Mesenchymal stem cell (in vitro differentiated cells and primary cell): ENCODE measurements around the gene ATAD3A.

Experiments used
- DNase-seq: peaks from one replicate; pipeline ENCODE4 v3.0.0-alpha.2; 2013
- H2AFZ ChIP-seq: one replicate; pipeline ENCODE4 v1.6.1; 2013; ENCODE audit warnings: low read depth, mild to moderate bottlenecking, control low read depth, inconsistent platforms, low read length, moderate library complexity
- H2AK5ac ChIP-seq: 2 replicates; pipeline ENCODE4 v1.6.1; 2013; ENCODE audit warnings: low read length, moderate library complexity, mild to moderate bottlenecking, inconsistent platforms; ENCODE audit not compliant: severe bottlenecking
- H2BK120ac ChIP-seq: one replicate; pipeline ENCODE4 v1.6.1; 2013; ENCODE audit warnings: low read depth, mild to moderate bottlenecking, inconsistent platforms, low read length, moderate library complexity
- H2BK12ac ChIP-seq, 2 experiments: one replicate each; pipeline ENCODE4 v1.6.1; 2013; ENCODE audit warnings: inconsistent platforms in 2 of 2, low read length in 2 of 2, mild to moderate bottlenecking in 2 of 2, moderate library complexity in 2 of 2, control low read depth in 1 of 2
- H2BK15ac ChIP-seq: one replicate; pipeline ENCODE4 v1.6.1; 2013; ENCODE audit warnings: mild to moderate bottlenecking, low read depth, inconsistent platforms; ENCODE audit not compliant: poor library complexity, severe bottlenecking
- H2BK5ac ChIP-seq: 2 replicates; pipeline ENCODE4 v1.6.1; 2013; ENCODE audit warnings: low read depth, mild to moderate bottlenecking, low read length, control low read depth, inconsistent platforms; ENCODE audit not compliant: poor library complexity, severe bottlenecking
- H3K14ac ChIP-seq, 2 experiments: one replicate each; pipeline ENCODE4 v1.6.1; 2013; ENCODE audit warnings: inconsistent platforms in 2 of 2, low read length in 2 of 2, control low read depth in 1 of 2, mild to moderate bottlenecking in 1 of 2, moderate library complexity in 1 of 2
- H3K18ac ChIP-seq, 2 experiments: one replicate each; pipeline ENCODE4 v1.6.1; 2013; ENCODE audit warnings: inconsistent platforms in 2 of 2, low read length in 2 of 2, control low read depth in 1 of 2, low read depth in 1 of 2, mild to moderate bottlenecking in 1 of 2
- H3K23ac ChIP-seq, 2 experiments: one replicate each; pipeline ENCODE4 v1.6.1; 2013; ENCODE audit warnings: inconsistent platforms in 2 of 2, low read length in 2 of 2, mild to moderate bottlenecking in 2 of 2, moderate library complexity in 2 of 2, control low read depth in 1 of 2
- H3K27ac ChIP-seq: 2 replicates; pipeline ENCODE4 v1.5.1; 2013; ENCODE audit warnings: mild to moderate bottlenecking, moderate library complexity, low read length, control low read depth, inconsistent platforms; ENCODE audit not compliant: poor library complexity, severe bottlenecking
- H3K27me3 ChIP-seq, 2 experiments: 2 replicates each; pipeline versions ENCODE4 v1.6.1 to v1.7.0; 2013; ENCODE audit warnings: low read length in 2 of 2, mild to moderate bottlenecking in 2 of 2, moderate library complexity in 2 of 2, control low read depth in 1 of 2, inconsistent platforms in 1 of 2; ENCODE audit not compliant: control insufficient read depth in 1 of 2, insufficient read depth in 1 of 2
- H3K36me3 ChIP-seq, 2 experiments: 2 replicates each; pipeline versions ENCODE4 v1.6.1 to v1.7.0; 2013; ENCODE audit warnings: low read length in 2 of 2, control low read depth in 1 of 2, inconsistent platforms in 1 of 2, low read depth in 1 of 2, mild to moderate bottlenecking in 1 of 2; ENCODE audit not compliant: insufficient read depth in 2 of 2, control insufficient read depth in 1 of 2
- H3K4ac ChIP-seq, 2 experiments: one replicate each; pipeline ENCODE4 v1.6.1; 2013; ENCODE audit warnings: inconsistent platforms in 2 of 2, low read length in 2 of 2, mild to moderate bottlenecking in 2 of 2, moderate library complexity in 2 of 2, control low read depth in 1 of 2, low read depth in 1 of 2
- H3K4me1 ChIP-seq: 2 replicates; pipeline ENCODE4 v1.6.1; 2013; ENCODE audit warnings: low read depth, low read length, control low read depth; ENCODE audit not compliant: control insufficient read depth, insufficient read depth
- H3K4me2 ChIP-seq: 2 replicates; pipeline ENCODE4 v1.6.1; 2013; ENCODE audit warnings: low read length, mild to moderate bottlenecking, inconsistent platforms; ENCODE audit not compliant: poor library complexity, severe bottlenecking
- H3K4me3 ChIP-seq, 2 experiments: 2 replicates each; pipeline versions ENCODE4 v1.5.1 to v1.7.0; 2013; ENCODE audit warnings: low read length in 2 of 2, mild to moderate bottlenecking in 2 of 2, control low read depth in 1 of 2, low read depth in 1 of 2; ENCODE audit not compliant: insufficient read depth in 1 of 2
- H3K79me1 ChIP-seq: replicated peaks from 2 replicates; pipeline ENCODE4 v1.6.1; 2013; ENCODE audit warnings: mild to moderate bottlenecking, control low read depth, low read length, inconsistent platforms; ENCODE audit not compliant: poor library complexity, severe bottlenecking
- H3K9ac ChIP-seq: 2 replicates; pipeline ENCODE4 v1.7.0; 2013; ENCODE audit warnings: mild to moderate bottlenecking, low read length, moderate library complexity
- H3K9me3 ChIP-seq: 2 replicates; pipeline ENCODE4 v1.7.0; 2013; ENCODE audit warnings: mild to moderate bottlenecking, low read length; ENCODE audit not compliant: control insufficient read depth
- H4K8ac ChIP-seq: one replicate; pipeline ENCODE4 v1.6.1; 2013; ENCODE audit warnings: inconsistent platforms, mild to moderate bottlenecking, low read length, moderate library complexity
- H4K91ac ChIP-seq: one replicate; pipeline ENCODE4 v1.6.1; 2013; ENCODE audit warnings: mild to moderate bottlenecking, low read length, inconsistent platforms
- WGBS: methylation state at CpG from one replicate; pipeline ENCODE4 v1.1.7; 2013; ENCODE audit warnings: mixed read lengths; 5-methylcytosine and 5-hydroxymethylcytosine counted together

ATAD3A gene

GRCh38 chr1:1550087-1550486 lies 38.1 kb downstream of the ATAD3A start:
- Histone ChIP-seq H3K79me1 (peaks cover 37% of the 10 kb centered on the region), H4K8ac (no peak overlapping the region), H2AFZ (no peak overlapping the region), H3K9ac (peak overlapping the region; percentile 64), H2AK5ac (no peak overlapping the region), H2BK15ac (no peak overlapping the region), H3K4me3 (no peak overlapping the region), H3K18ac (no peak overlapping the region), H2BK12ac (no peak overlapping the region), H3K27me3 (no peaks in the 10 kb centered on the region), H3K9me3 (no peaks in the 10 kb centered on the region), H3K4me1 (peaks cover 33% of the 10 kb centered on the region), H2BK120ac (no peak overlapping the region), H3K4ac (no peak overlapping the region), H3K27ac (no peak overlapping the region), H3K36me3 (peaks cover 2 to 54% of the 10 kb centered on the region in 2 experiments), H2BK5ac (no peak overlapping the region), H3K23ac (no peak overlapping the region), H3K4me2 (no peak overlapping the region), H3K14ac (no peak overlapping the region), H4K91ac (no peak overlapping the region)
- WGBS: 97% methylated on average over 5 of the region's 7 CpGs
- DNase-seq: no peak

- no peak overlapping the region for H4K91ac ChIP-seq
- WGBS: 90% methylated on average over 8 of the region's 15 CpGs
- no peak overlapping the region for H3K4ac ChIP-seq
- H2BK12ac ChIP-seq: no peak overlapping the region
- no peak overlapping the region for H2BK15ac ChIP-seq
- no peaks in the 10 kb centered on the region for H3K27me3 ChIP-seq
- DNase-seq: peak; percentile 57
- H3K23ac ChIP-seq: no peak overlapping the region
- H3K9me3 ChIP-seq: no peaks in the 10 kb centered on the region
- peaks cover 35% of the 10 kb centered on the region for H3K4me1 ChIP-seq
- H2BK5ac ChIP-seq: no peak overlapping the region
- H2AK5ac ChIP-seq: no peak overlapping the region
- H3K4me2 ChIP-seq: no peak overlapping the region
- no peak overlapping the region for H3K27ac ChIP-seq
- no peak overlapping the region for H2AFZ ChIP-seq
- H4K8ac ChIP-seq: no peak overlapping the region
- H3K4me3 ChIP-seq: no peak overlapping the region
- no peak overlapping the region for H2BK120ac ChIP-seq
- no peak overlapping the region for H3K18ac ChIP-seq
- peak overlapping the region; percentile 64 for H3K9ac ChIP-seq
- H3K36me3 ChIP-seq: peaks cover 6 to 56% of the 10 kb centered on the region in 2 experiments
- H3K14ac ChIP-seq: no peak overlapping the region
- peaks cover 38% of the 10 kb centered on the region for H3K79me1 ChIP-seq
Observed at GRCh38 chr1:1550591-1551432, 38.9 kb downstream of the ATAD3A start.

GRCh38 chr1:1551524-1552262 lies 39.7 kb downstream of the ATAD3A start:
- Histone ChIP-seq H3K27me3 (no peaks in the 10 kb centered on the region), H3K23ac (no peak overlapping the region), H3K4me1 (peaks cover 37% of the 10 kb centered on the region), H3K18ac (no peak overlapping the region), H3K79me1 (peaks cover 37% of the 10 kb centered on the region), H4K8ac (peak overlapping the region; percentile 50), H4K91ac (peak overlapping the region; percentile 47), H2BK5ac (no peak overlapping the region), H3K14ac (no peak overlapping the region), H3K27ac (no peak overlapping the region), H3K4me2 (no peak overlapping the region), H3K4ac (no peak overlapping the region), H3K9me3 (no peaks in the 10 kb centered on the region), H3K9ac (peak overlapping the region; percentile 64), H2BK120ac (no peak overlapping the region), H2BK12ac (no peak overlapping the region), H3K4me3 (no peak overlapping the region), H2AFZ (no peak overlapping the region), H3K36me3 (peaks cover 9 to 52% of the 10 kb centered on the region in 2 experiments), H2AK5ac (no peak overlapping the region), H2BK15ac (no peak overlapping the region)
- no peak for DNase-seq
- 93% methylated on average over 33 of the region's 33 CpGs for WGBS

- DNase-seq: no peak
- H3K36me3 ChIP-seq: peaks cover 10 to 51% of the 10 kb centered on the region in 2 experiments
- H4K91ac ChIP-seq: no peak overlapping the region
- H3K9ac ChIP-seq: peak overlapping the region; percentile 64
- H3K4me3 ChIP-seq: no peak overlapping the region
- no peak overlapping the region for H2BK120ac ChIP-seq
- H2BK12ac ChIP-seq: no peak overlapping the region
- peaks cover 39% of the 10 kb centered on the region for H3K79me1 ChIP-seq
- H4K8ac ChIP-seq: peak overlapping the region; percentile 7
- H3K9me3 ChIP-seq: no peaks in the 10 kb centered on the region
- H3K4me1 ChIP-seq: peaks cover 37% of the 10 kb centered on the region
- no peak overlapping the region for H2BK15ac ChIP-seq
- no peak overlapping the region for H3K14ac ChIP-seq
- no peak overlapping the region for H3K4ac ChIP-seq
- peak overlapping the region; percentile 27 for H2AK5ac ChIP-seq
- no peak overlapping the region for H3K27ac ChIP-seq
- H2AFZ ChIP-seq: no peak overlapping the region
- H3K4me2 ChIP-seq: peak overlapping the region; percentile 29
- no peak overlapping the region for H2BK5ac ChIP-seq
- H3K23ac ChIP-seq: peak overlapping the region in 1 of 2 experiments; percentile 51
- H3K27me3 ChIP-seq: no peaks in the 10 kb centered on the region
- H3K18ac ChIP-seq: no peak overlapping the region
- 92% methylated on average over 10 of the region's 10 CpGs for WGBS
Observed at GRCh38 chr1:1552263-1552639, 40.3 kb downstream of the ATAD3A start.
